ENCODE results near the gene ITGA11. TPM values are rescaled to one million over a fixed set of nuclear protein-coding genes. Genes with fewer than 3 reads are reported as not detected.
A peak's percentile ranks its signal among the peaks of the same experiment; 100 is the strongest.

Gene ITGA11
- total and polyA plus RNA-seq, 4 experiments from 2014 or later = not detected

DNA sequence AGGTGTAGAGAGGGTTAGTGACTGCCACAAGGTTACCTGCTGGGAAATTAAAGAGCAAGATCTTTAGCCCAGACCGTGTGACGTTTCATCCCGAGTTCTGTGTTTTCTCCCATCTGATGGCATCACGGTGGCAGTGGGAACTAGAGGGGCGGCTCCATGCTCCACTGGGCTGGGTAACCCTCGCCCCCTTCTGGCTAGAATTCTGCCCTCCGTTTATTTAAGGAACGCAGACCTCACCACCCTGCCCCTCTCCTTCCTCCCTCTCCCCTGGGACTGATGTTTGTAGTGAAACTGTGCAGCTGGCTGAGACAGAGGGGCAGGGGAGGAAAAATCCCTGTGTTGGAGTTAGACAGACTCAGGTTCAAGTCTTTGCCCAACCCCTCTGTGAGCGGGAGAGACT lies 65.6 kb downstream of the ITGA11 start:
- Histone ChIP-seq H3K4me3 (ENCODE audit: low read length in 2 of 2) (no peak overlapping the region), H3K27me3 (ENCODE audit: insufficient read depth, low read length) (no peaks in the 10 kb centered on the region), H3K4me1 (ENCODE audit: insufficient read depth, low read length) (no peaks in the 10 kb centered on the region), H3K27ac (ENCODE audit: low read depth, low read length) (no peak overlapping the region), H3K36me3 (ENCODE audit: insufficient read depth, low read length) (no peaks in the 10 kb centered on the region), H3K9me3 (ENCODE audit: control insufficient read depth in 1 of 2, low read length in 2 of 2) (no peaks in the 10 kb centered on the region)
- H3K27me3 Mint-ChIP-seq = peaks cover 2 to 3% of the 10 kb centered on the region in 2 donors
- H3K27ac Mint-ChIP-seq = no peak overlapping the region
- no peak for DNase-seq
- CTCF ChIA-PET (ENCODE audit: partially characterized antibody) = no interaction called here
- no peak overlapping the region for H3K4me3 Mint-ChIP-seq
- POLR2A ChIA-PET (ENCODE audit: partially characterized antibody) = no interaction called here
- peaks cover 0 to 2% (median 0%) of the 10 kb centered on the region in 8 donors for H3K9me3 Mint-ChIP-seq
- H3K4me1 Mint-ChIP-seq = peaks cover 0 to 6% (median 0%) of the 10 kb centered on the region in 4 donors
- H3K36me3 Mint-ChIP-seq = no peaks in the 10 kb centered on the region
- intact Hi-C loops (cut with micrococcal nuclease) = no loop called here

DNA sequence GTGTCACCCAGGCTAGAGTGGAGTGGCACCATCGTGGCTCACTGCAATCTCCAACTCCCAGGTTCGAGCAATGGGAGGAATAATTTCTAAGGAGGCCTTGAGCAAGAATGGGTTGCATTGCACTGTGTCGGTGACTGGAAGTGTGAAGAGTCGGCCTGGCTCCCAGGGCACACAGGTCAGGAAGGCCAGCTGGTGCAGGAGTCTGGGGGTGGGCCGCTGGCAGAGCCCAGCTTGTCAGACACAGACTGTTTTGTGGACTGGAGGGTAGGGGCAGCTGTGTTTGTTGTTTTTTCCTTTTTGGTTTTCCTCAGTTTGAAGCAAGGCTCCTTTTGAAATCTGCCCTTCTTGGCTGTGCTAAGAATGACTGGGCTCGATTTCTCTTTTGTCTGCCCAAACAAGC lies 66.2 kb downstream of the ITGA11 start:
- ChIA-PET CTCF (ENCODE audit: partially characterized antibody) (no interaction called here), POLR2A (ENCODE audit: partially characterized antibody) (interaction anchor here (0.6 kb wide), 1 partner anchor 13 kb away, joined by 3 read pairs; no protein-coding TSS in a partner anchor)
- H3K36me3 Mint-ChIP-seq = no peaks in the 10 kb centered on the region
- DNase-seq = no peak
- H3K9me3 Mint-ChIP-seq = peaks cover 0 to 2% (median 0%) of the 10 kb centered on the region in 8 donors
- H3K27ac Mint-ChIP-seq = no peak overlapping the region
- Histone ChIP-seq H3K9me3 (ENCODE audit: control insufficient read depth in 1 of 2, low read length in 2 of 2) (no peaks in the 10 kb centered on the region), H3K4me3 (ENCODE audit: low read length in 2 of 2) (no peak overlapping the region), H3K27me3 (ENCODE audit: insufficient read depth, low read length) (no peaks in the 10 kb centered on the region), H3K4me1 (ENCODE audit: insufficient read depth, low read length) (no peaks in the 10 kb centered on the region), H3K27ac (ENCODE audit: low read depth, low read length) (no peak overlapping the region), H3K36me3 (ENCODE audit: insufficient read depth, low read length) (no peaks in the 10 kb centered on the region)
- peaks cover 2 to 3% of the 10 kb centered on the region in 2 donors for H3K27me3 Mint-ChIP-seq
- intact Hi-C loops (cut with micrococcal nuclease) = no loop called here
- H3K4me3 Mint-ChIP-seq = no peak overlapping the region
- H3K4me1 Mint-ChIP-seq = peaks cover 0 to 6% (median 0%) of the 10 kb centered on the region in 4 donors

DNA sequence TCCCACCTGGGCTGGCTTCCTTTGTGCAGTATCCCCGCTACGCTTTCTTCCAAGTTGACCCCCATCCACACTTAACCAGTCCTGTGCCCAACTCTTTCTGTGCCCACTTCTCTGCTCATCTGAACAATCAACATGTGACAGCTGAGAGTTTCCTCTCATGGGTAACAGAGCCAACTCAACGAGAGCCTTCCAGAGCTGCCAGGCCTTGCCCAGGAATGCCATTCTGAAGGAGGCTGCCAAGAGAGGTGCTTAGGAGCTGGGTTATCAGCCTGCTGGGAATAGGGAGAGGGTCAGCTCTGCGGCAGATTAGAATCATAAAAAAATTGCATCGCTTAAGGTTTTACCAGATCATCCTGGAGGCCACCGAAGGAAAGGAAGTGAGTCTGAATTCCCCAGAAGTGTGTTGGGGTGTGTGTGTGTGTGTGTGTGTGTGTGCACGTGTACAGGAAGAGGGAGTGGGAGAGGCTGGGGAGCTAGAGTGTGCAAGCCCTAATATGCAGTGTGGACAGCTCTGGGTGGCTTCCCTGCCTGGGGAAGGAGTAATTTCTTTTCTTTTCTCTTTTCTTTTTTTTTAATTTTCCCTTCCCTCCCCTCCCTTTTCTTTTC lies 66.7 kb downstream of the ITGA11 start:
- Mint-ChIP-seq H3K9me3 (peaks cover 0 to 2% (median 0%) of the 10 kb centered on the region in 8 donors), H3K36me3 (no peaks in the 10 kb centered on the region), H3K27me3 (peaks cover 2 to 3% of the 10 kb centered on the region in 2 donors), H3K4me3 (peak overlapping the region in 1 of 8 donors; percentile 14), H3K4me1 (peaks cover 0 to 6% (median 0%) of the 10 kb centered on the region in 4 donors), H3K27ac (peak overlapping the region in 1 of 7 donors; percentile 31)
- DNase-seq = no peak
- Histone ChIP-seq H3K27me3 (ENCODE audit: insufficient read depth, low read length) (no peaks in the 10 kb centered on the region), H3K4me1 (ENCODE audit: insufficient read depth, low read length) (no peaks in the 10 kb centered on the region), H3K36me3 (ENCODE audit: insufficient read depth, low read length) (no peaks in the 10 kb centered on the region), H3K4me3 (ENCODE audit: low read length in 2 of 2) (no peak overlapping the region), H3K27ac (ENCODE audit: low read depth, low read length) (no peak overlapping the region), H3K9me3 (ENCODE audit: control insufficient read depth in 1 of 2, low read length in 2 of 2) (no peaks in the 10 kb centered on the region)
- POLR2A ChIA-PET (ENCODE audit: partially characterized antibody) = interaction anchor here (0.6 kb wide), 1 partner anchor 13 kb away, joined by 3 read pairs; no protein-coding TSS in a partner anchor
- CTCF ChIA-PET (ENCODE audit: partially characterized antibody) = no interaction called here
- intact Hi-C loops (cut with micrococcal nuclease) = no loop called here

DNA sequence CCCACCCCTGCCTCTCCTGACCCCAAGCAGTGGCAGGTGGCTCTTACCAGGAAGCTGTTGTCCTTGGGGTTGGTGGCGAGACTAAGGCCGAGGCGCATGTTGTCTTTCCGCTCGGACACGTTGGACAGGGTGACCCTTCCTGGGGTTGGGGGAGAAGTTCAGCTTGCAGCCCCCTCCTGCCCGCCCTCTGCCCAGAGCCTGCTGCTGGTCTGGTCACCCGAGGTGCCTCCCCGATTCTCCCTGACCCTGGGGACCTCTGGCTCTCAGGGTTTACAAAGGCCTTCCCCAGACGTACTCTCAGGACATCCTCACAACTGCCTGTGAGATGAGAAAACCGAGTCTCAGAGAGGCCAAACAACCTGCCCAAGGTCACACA lies 67.3 kb downstream of the ITGA11 start:
- ChIA-PET POLR2A (ENCODE audit: partially characterized antibody) (no interaction called here), CTCF (ENCODE audit: partially characterized antibody) (no interaction called here)
- no peak for DNase-seq
- Histone ChIP-seq H3K4me1 (ENCODE audit: insufficient read depth, low read length) (no peaks in the 10 kb centered on the region), H3K36me3 (ENCODE audit: insufficient read depth, low read length) (no peaks in the 10 kb centered on the region), H3K27ac (ENCODE audit: low read depth, low read length) (no peak overlapping the region), H3K4me3 (ENCODE audit: low read length in 2 of 2) (no peak overlapping the region), H3K9me3 (ENCODE audit: control insufficient read depth in 1 of 2, low read length in 2 of 2) (no peaks in the 10 kb centered on the region), H3K27me3 (ENCODE audit: insufficient read depth, low read length) (no peaks in the 10 kb centered on the region)
- peaks cover 0 to 2% (median 0%) of the 10 kb centered on the region in 8 donors for H3K9me3 Mint-ChIP-seq
- intact Hi-C loops (cut with micrococcal nuclease) = no loop called here
- no peak overlapping the region for H3K27ac Mint-ChIP-seq
- no peaks in the 10 kb centered on the region for H3K36me3 Mint-ChIP-seq
- H3K4me1 Mint-ChIP-seq = peaks cover 0 to 6% (median 0%) of the 10 kb centered on the region in 4 donors
- peaks cover 1 to 3% of the 10 kb centered on the region in 2 donors for H3K27me3 Mint-ChIP-seq
- H3K4me3 Mint-ChIP-seq = no peak overlapping the region

DNA sequence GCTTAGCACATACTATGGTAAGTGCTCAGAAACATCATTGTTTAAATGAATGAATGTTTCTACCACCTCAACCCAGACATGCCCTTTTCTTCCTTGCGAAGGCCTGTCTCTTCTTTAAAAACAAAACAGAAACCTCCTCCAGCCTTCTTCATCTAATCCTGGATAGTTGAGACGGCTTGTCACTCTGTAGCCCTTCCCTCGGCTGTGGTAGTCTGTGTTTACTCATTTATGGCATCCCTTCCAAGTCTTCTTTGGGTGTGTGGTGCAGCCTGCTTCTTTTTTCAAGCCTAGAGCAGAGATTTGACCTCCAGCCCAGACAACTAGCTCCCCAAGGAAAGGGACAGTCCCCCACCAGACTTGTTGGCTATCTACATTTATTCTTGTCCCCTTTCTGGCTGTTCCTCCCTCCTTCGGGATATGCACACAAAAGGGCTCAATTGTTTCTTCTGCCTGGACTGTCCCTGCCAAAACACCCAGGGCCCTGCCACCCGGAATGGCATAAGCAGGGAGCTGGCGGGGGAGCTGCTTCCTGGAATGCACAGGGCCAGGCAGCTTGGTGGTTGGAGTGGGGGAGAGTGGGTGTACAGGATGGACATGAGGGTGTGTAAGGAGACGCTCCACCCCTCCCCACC lies 67.8 kb downstream of the ITGA11 start:
- Mint-ChIP-seq H3K27me3 (peaks cover 1 to 3% of the 10 kb centered on the region in 2 donors), H3K9me3 (peaks cover 0 to 2% (median 0%) of the 10 kb centered on the region in 8 donors), H3K4me3 (no peak overlapping the region), H3K36me3 (no peaks in the 10 kb centered on the region), H3K4me1 (peaks cover 0 to 6% (median 0%) of the 10 kb centered on the region in 4 donors), H3K27ac (no peak overlapping the region)
- no peaks in the 10 kb centered on the region for H3K9me3 ChIP-seq (ENCODE audit: control insufficient read depth in 1 of 2, low read length in 2 of 2)
- ChIA-PET POLR2A (ENCODE audit: partially characterized antibody) (no interaction called here), CTCF (ENCODE audit: partially characterized antibody) (no interaction called here)
- H3K27me3 ChIP-seq (ENCODE audit: insufficient read depth, low read length) = no peaks in the 10 kb centered on the region
- no peaks in the 10 kb centered on the region for H3K36me3 ChIP-seq (ENCODE audit: insufficient read depth, low read length)
- H3K27ac ChIP-seq (ENCODE audit: low read depth, low read length) = no peak overlapping the region
- intact Hi-C loops (cut with micrococcal nuclease) = no loop called here
- no peak for DNase-seq
- no peaks in the 10 kb centered on the region for H3K4me1 ChIP-seq (ENCODE audit: insufficient read depth, low read length)
- no peak overlapping the region for H3K4me3 ChIP-seq (ENCODE audit: low read length in 2 of 2)

DNA sequence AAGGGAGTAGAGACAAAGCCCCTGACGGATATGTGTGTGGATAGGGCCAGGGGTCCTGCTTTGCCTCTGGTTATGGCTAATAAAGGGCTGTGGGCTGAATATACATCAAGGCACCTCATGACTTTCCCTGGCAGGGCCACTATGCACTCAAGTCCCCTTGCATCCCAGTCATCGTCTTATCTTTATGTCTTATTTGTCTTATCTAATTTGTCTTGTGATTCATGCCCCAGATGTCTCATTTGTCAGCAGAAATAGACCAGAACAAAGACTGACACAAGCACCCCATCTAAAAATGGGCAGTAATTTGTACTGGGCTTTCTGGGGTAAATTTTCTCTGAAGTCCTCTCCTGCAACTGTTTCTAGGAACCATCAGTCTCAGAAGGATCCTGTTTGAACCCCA lies 68.6 kb downstream of the ITGA11 start:
- H3K36me3 Mint-ChIP-seq = no peaks in the 10 kb centered on the region
- Histone ChIP-seq H3K27ac (ENCODE audit: low read depth, low read length) (no peak overlapping the region), H3K36me3 (ENCODE audit: insufficient read depth, low read length) (no peaks in the 10 kb centered on the region), H3K27me3 (ENCODE audit: insufficient read depth, low read length) (no peaks in the 10 kb centered on the region), H3K4me1 (ENCODE audit: insufficient read depth, low read length) (no peaks in the 10 kb centered on the region), H3K9me3 (ENCODE audit: control insufficient read depth in 1 of 2, low read length in 2 of 2) (no peaks in the 10 kb centered on the region), H3K4me3 (ENCODE audit: low read length in 2 of 2) (no peak overlapping the region)
- DNase-seq = no peak
- no peak overlapping the region for H3K4me3 Mint-ChIP-seq
- peaks cover 1 to 2% of the 10 kb centered on the region in 2 donors for H3K27me3 Mint-ChIP-seq
- ChIA-PET POLR2A (ENCODE audit: partially characterized antibody) (no interaction called here), CTCF (ENCODE audit: partially characterized antibody) (no interaction called here)
- intact Hi-C loops (cut with micrococcal nuclease) = no loop called here
- H3K27ac Mint-ChIP-seq = no peak overlapping the region
- peaks cover 0 to 6% (median 0%) of the 10 kb centered on the region in 4 donors for H3K4me1 Mint-ChIP-seq
- peaks cover 0 to 2% (median 0%) of the 10 kb centered on the region in 8 donors for H3K9me3 Mint-ChIP-seq

DNA sequence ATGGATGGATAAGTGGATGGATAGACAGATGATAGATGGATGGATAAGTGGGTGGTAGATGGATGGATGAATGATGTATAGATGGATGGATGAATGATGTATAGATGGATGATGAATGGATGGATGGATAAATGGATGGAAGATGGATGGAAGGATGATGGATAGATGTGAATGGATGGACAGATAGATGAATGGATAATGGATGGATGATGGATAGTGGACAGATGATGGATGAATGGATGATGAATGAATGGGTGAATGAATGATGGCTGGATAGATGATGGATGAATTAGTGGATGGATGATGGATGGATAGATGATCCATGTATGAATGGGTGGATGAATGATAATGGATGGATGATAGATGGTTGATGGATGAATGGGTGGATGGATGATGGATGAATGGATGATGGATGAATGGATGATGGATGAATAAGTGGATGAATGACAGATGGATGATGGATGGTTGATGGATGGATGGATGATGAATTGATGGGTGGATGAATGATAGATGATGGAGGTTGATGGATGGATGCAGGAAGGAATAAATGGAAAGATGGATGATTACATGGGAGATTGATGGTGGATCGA lies 69.3 kb downstream of the ITGA11 start:
- peaks cover 0 to 3% (median 0%) of the 10 kb centered on the region in 8 donors for H3K9me3 Mint-ChIP-seq
- no peaks in the 10 kb centered on the region for H3K36me3 Mint-ChIP-seq
- peaks cover 0 to 6% (median 0%) of the 10 kb centered on the region in 4 donors for H3K4me1 Mint-ChIP-seq
- DNase-seq = no peak
- no peak overlapping the region for H3K4me3 Mint-ChIP-seq
- POLR2A ChIA-PET (ENCODE audit: partially characterized antibody) = no interaction called here
- Histone ChIP-seq H3K36me3 (ENCODE audit: insufficient read depth, low read length) (no peaks in the 10 kb centered on the region), H3K27ac (ENCODE audit: low read depth, low read length) (no peak overlapping the region), H3K4me1 (ENCODE audit: insufficient read depth, low read length) (no peaks in the 10 kb centered on the region), H3K9me3 (ENCODE audit: control insufficient read depth in 1 of 2, low read length in 2 of 2) (no peaks in the 10 kb centered on the region), H3K4me3 (ENCODE audit: low read length in 2 of 2) (no peak overlapping the region), H3K27me3 (ENCODE audit: insufficient read depth, low read length) (no peaks in the 10 kb centered on the region)
- H3K27ac Mint-ChIP-seq = no peak overlapping the region
- peaks cover 3 to 5% of the 10 kb centered on the region in 2 donors for H3K27me3 Mint-ChIP-seq
- intact Hi-C loops (cut with micrococcal nuclease) = no loop called here
- CTCF ChIA-PET (ENCODE audit: partially characterized antibody) = no interaction called here
